ENCODE data around the gene GLCE.

- TF ChIP-seq PPARA (CRISPR knock-in tag; IDR thresholded peaks at IDR 0.05; ENCODE audit: borderline replicate concordance) (no peak), TCF4 (CRISPR knock-in tag; IDR thresholded peaks at IDR 0.05; ENCODE audit: borderline replicate concordance) (no peak), ZFP30 (CRISPR knock-in tag; IDR thresholded peaks at IDR 0.05) (no peak), ZC3H10 (CRISPR knock-in tag; IDR thresholded peaks at IDR 0.05) (no peak), GLIS3 (CRISPR knock-in tag; IDR thresholded peaks at IDR 0.05) (no peak), PATZ1 (CRISPR knock-in tag; IDR thresholded peaks at IDR 0.05; ENCODE audit: borderline replicate concordance) (no peak)
These were observed 31.6 kb upstream of the GLCE start for GRCh38 chr15:69128667-69129311.

Data from SK-N-SH treated with all-trans-retinoic acid at 6 μM for 48 hours (cell line).